Measurements from ENCODE around the gene MAGI1.
A peak's percentile ranks its signal among the peaks of the same experiment; 100 is the strongest.

The MAGI1 gene

GRCh38 chr3:66039590-66039887 lies 821 bp upstream of the MAGI1 start:
- H3K4me1 ChIP-seq (ENCODE audit: control insufficient read depth, insufficient read depth, low read depth, low read length) = peaks cover 26% of the 10 kb centered on the region

GRCh38 chr3:66038384-66038725 lies 363 bp downstream of the MAGI1 start:
- no peaks in the 10 kb centered on the region for H3K9me3 ChIP-seq (ENCODE audit: control insufficient read depth, low read length)
- no peaks in the 10 kb centered on the region for H3K36me3 ChIP-seq (ENCODE audit: control insufficient read depth in 1 of 2, insufficient read depth in 2 of 2, low read depth in 1 of 2, low read length in 2 of 2)
- peak overlapping the region; percentile 44 to 78 for H3K18ac ChIP-seq (ENCODE audit: low read depth in 1 of 2, low read length in 2 of 2)
- peak overlapping the region; percentile 79 for H2BK5ac ChIP-seq (ENCODE audit: low read depth, low read length, poor library complexity, severe bottlenecking)
- peak overlapping the region in 1 of 2 experiments; percentile 63 for H3K4ac ChIP-seq (ENCODE audit: low read depth in 1 of 2, low read length in 2 of 2)
- peak overlapping the region in 1 of 2 experiments; percentile 92 for H2BK12ac ChIP-seq (ENCODE audit: low read length in 2 of 2)
- H3K27ac ChIP-seq (ENCODE audit: low read length, poor library complexity, severe bottlenecking) = peak overlapping the region; percentile 85
- no peak for DNase-seq
- H3K27me3 ChIP-seq (ENCODE audit: control insufficient read depth in 1 of 2, insufficient read depth in 1 of 2, low read length in 2 of 2) = no peaks in the 10 kb centered on the region
- H3K79me1 ChIP-seq (replicated peaks; ENCODE audit: low read length, poor library complexity, severe bottlenecking) = peaks cover 8% of the 10 kb centered on the region
- H3K4me2 ChIP-seq (ENCODE audit: low read length, poor library complexity, severe bottlenecking) = peak overlapping the region; percentile 90
- peak overlapping the region; percentile 66 for H2AFZ ChIP-seq (ENCODE audit: low read depth, low read length)
- H4K91ac ChIP-seq (ENCODE audit: low read length) = no peak overlapping the region
- peaks cover 26% of the 10 kb centered on the region for H3K4me1 ChIP-seq (ENCODE audit: control insufficient read depth, insufficient read depth, low read depth, low read length)
- peak overlapping the region in 1 of 2 experiments; percentile 77 for H3K23ac ChIP-seq (ENCODE audit: low read length in 2 of 2)
- H2AK5ac ChIP-seq (ENCODE audit: low read length, severe bottlenecking) = no peak overlapping the region
- H3K9ac ChIP-seq (ENCODE audit: low read length) = peak overlapping the region; percentile 93
- H3K14ac ChIP-seq (ENCODE audit: low read length in 2 of 2) = peak overlapping the region in 1 of 2 experiments; percentile 94
- H3K4me3 ChIP-seq (ENCODE audit: insufficient read depth in 1 of 2, low read depth in 1 of 2, low read length in 2 of 2) = peak overlapping the region; percentile 70 to 97
- H2BK120ac ChIP-seq (ENCODE audit: low read depth, low read length) = peak overlapping the region; percentile 3
- no peak overlapping the region for H2BK15ac ChIP-seq (ENCODE audit: low read depth, poor library complexity, severe bottlenecking)
- H4K8ac ChIP-seq (ENCODE audit: low read length) = peak overlapping the region; percentile 9
- WGBS = under 1% methylated on average over 25 of the region's 25 CpGs

More at GRCh38 chr3:66039590-66039887, 821 bp upstream of the MAGI1 start:
- Histone ChIP-seq H3K9me3 (ENCODE audit: control insufficient read depth, low read length) (no peaks in the 10 kb centered on the region), H2BK120ac (ENCODE audit: low read depth, low read length) (peak overlapping the region; percentile 95), H4K8ac (ENCODE audit: low read length) (peak overlapping the region; percentile 70), H3K27ac (ENCODE audit: low read length, poor library complexity, severe bottlenecking) (peak overlapping the region; percentile 92), H3K9ac (ENCODE audit: low read length) (peak overlapping the region; percentile 93), H2BK12ac (ENCODE audit: low read length in 2 of 2) (peak overlapping the region in 1 of 2 experiments; percentile 65), H3K79me1 (replicated peaks; ENCODE audit: low read length, poor library complexity, severe bottlenecking) (peaks cover 6% of the 10 kb centered on the region), H2BK15ac (ENCODE audit: low read depth, poor library complexity, severe bottlenecking) (peak overlapping the region; percentile 94), H3K36me3 (ENCODE audit: control insufficient read depth in 1 of 2, insufficient read depth in 2 of 2, low read depth in 1 of 2, low read length in 2 of 2) (no peaks in the 10 kb centered on the region), H3K27me3 (ENCODE audit: control insufficient read depth in 1 of 2, insufficient read depth in 1 of 2, low read length in 2 of 2) (no peaks in the 10 kb centered on the region), H2AK5ac (ENCODE audit: low read length, severe bottlenecking) (peak overlapping the region; percentile 88), H3K18ac (ENCODE audit: low read depth in 1 of 2, low read length in 2 of 2) (peak overlapping the region; percentile 79 to 88), H3K4ac (ENCODE audit: low read depth in 1 of 2, low read length in 2 of 2) (peak overlapping the region; percentile 71 to 77), H3K14ac (ENCODE audit: low read length in 2 of 2) (no peak overlapping the region), H2BK5ac (ENCODE audit: low read depth, low read length, poor library complexity, severe bottlenecking) (peak overlapping the region; percentile 88), H3K4me2 (ENCODE audit: low read length, poor library complexity, severe bottlenecking) (peak overlapping the region; percentile 90), H2AFZ (ENCODE audit: low read depth, low read length) (peak overlapping the region; percentile 94), H3K23ac (ENCODE audit: low read length in 2 of 2) (no peak overlapping the region), H3K4me3 (ENCODE audit: insufficient read depth in 1 of 2, low read depth in 1 of 2, low read length in 2 of 2) (peak overlapping the region; percentile 62 to 97), H4K91ac (ENCODE audit: low read length) (peak overlapping the region; percentile 30)
- peak; percentile 45 for DNase-seq
- WGBS = under 1% methylated on average over 16 of the region's 20 CpGs

- H3K18ac ChIP-seq (ENCODE audit: low read depth in 1 of 2, low read length in 2 of 2) = peak overlapping the region; percentile 44 to 78
- H2BK5ac ChIP-seq (ENCODE audit: low read depth, low read length, poor library complexity, severe bottlenecking) = peak overlapping the region; percentile 79
- peak overlapping the region in 1 of 2 experiments; percentile 76 for H2BK12ac ChIP-seq (ENCODE audit: low read length in 2 of 2)
- peak overlapping the region in 1 of 2 experiments; percentile 58 for H3K14ac ChIP-seq (ENCODE audit: low read length in 2 of 2)
- peak overlapping the region; percentile 90 for H3K4me2 ChIP-seq (ENCODE audit: low read length, poor library complexity, severe bottlenecking)
- peak overlapping the region; percentile 93 for H3K9ac ChIP-seq (ENCODE audit: low read length)
- peak overlapping the region; percentile 71 for H2BK15ac ChIP-seq (ENCODE audit: low read depth, poor library complexity, severe bottlenecking)
- H3K27me3 ChIP-seq (ENCODE audit: control insufficient read depth in 1 of 2, insufficient read depth in 1 of 2, low read length in 2 of 2) = no peaks in the 10 kb centered on the region
- peak overlapping the region; percentile 3 for H2BK120ac ChIP-seq (ENCODE audit: low read depth, low read length)
- H3K4ac ChIP-seq (ENCODE audit: low read depth in 1 of 2, low read length in 2 of 2) = peak overlapping the region in 1 of 2 experiments; percentile 13
- H3K79me1 ChIP-seq (replicated peaks; ENCODE audit: low read length, poor library complexity, severe bottlenecking) = peaks cover 10% of the 10 kb centered on the region
- peak overlapping the region; percentile 66 for H2AFZ ChIP-seq (ENCODE audit: low read depth, low read length)
- H3K4me3 ChIP-seq (ENCODE audit: insufficient read depth in 1 of 2, low read depth in 1 of 2, low read length in 2 of 2) = peak overlapping the region; percentile 70 to 97
- H2AK5ac ChIP-seq (ENCODE audit: low read length, severe bottlenecking) = no peak overlapping the region
- H3K27ac ChIP-seq (ENCODE audit: low read length, poor library complexity, severe bottlenecking) = peak overlapping the region; percentile 85
- H3K36me3 ChIP-seq (ENCODE audit: control insufficient read depth in 1 of 2, insufficient read depth in 2 of 2, low read depth in 1 of 2, low read length in 2 of 2) = no peaks in the 10 kb centered on the region
- under 1% methylated on average over 31 of the region's 31 CpGs for WGBS
- H4K8ac ChIP-seq (ENCODE audit: low read length) = peak overlapping the region; percentile 27
- DNase-seq = peak; percentile 49
- H4K91ac ChIP-seq (ENCODE audit: low read length) = no peak overlapping the region
- H3K4me1 ChIP-seq (ENCODE audit: control insufficient read depth, insufficient read depth, low read depth, low read length) = peaks cover 26% of the 10 kb centered on the region
- peak overlapping the region in 1 of 2 experiments; percentile 77 for H3K23ac ChIP-seq (ENCODE audit: low read length in 2 of 2)
- H3K9me3 ChIP-seq (ENCODE audit: control insufficient read depth, low read length) = no peaks in the 10 kb centered on the region
Observed at GRCh38 chr3:66037986-66038369, 740 bp downstream of the MAGI1 start.

- Histone ChIP-seq H3K27ac (ENCODE audit: low read length, poor library complexity, severe bottlenecking) (no peak overlapping the region), H3K9me3 (ENCODE audit: control insufficient read depth, low read length) (no peaks in the 10 kb centered on the region), H2AK5ac (ENCODE audit: low read length, severe bottlenecking) (no peak overlapping the region), H3K14ac (ENCODE audit: low read length in 2 of 2) (peak overlapping the region in 1 of 2 experiments; percentile 58), H3K4me3 (ENCODE audit: insufficient read depth in 1 of 2, low read depth in 1 of 2, low read length in 2 of 2) (peak overlapping the region; percentile 70 to 97), H3K4me2 (ENCODE audit: low read length, poor library complexity, severe bottlenecking) (peak overlapping the region; percentile 90), H3K4ac (ENCODE audit: low read depth in 1 of 2, low read length in 2 of 2) (peak overlapping the region; percentile 13 to 36), H2BK15ac (ENCODE audit: low read depth, poor library complexity, severe bottlenecking) (no peak overlapping the region), H2BK120ac (ENCODE audit: low read depth, low read length) (no peak overlapping the region), H3K27me3 (ENCODE audit: control insufficient read depth in 1 of 2, insufficient read depth in 1 of 2, low read length in 2 of 2) (no peaks in the 10 kb centered on the region), H3K36me3 (ENCODE audit: control insufficient read depth in 1 of 2, insufficient read depth in 2 of 2, low read depth in 1 of 2, low read length in 2 of 2) (no peaks in the 10 kb centered on the region), H3K4me1 (ENCODE audit: control insufficient read depth, insufficient read depth, low read depth, low read length) (peaks cover 26% of the 10 kb centered on the region), H3K79me1 (replicated peaks; ENCODE audit: low read length, poor library complexity, severe bottlenecking) (peaks cover 12% of the 10 kb centered on the region), H4K8ac (ENCODE audit: low read length) (peak overlapping the region; percentile 27), H3K9ac (ENCODE audit: low read length) (peak overlapping the region; percentile 93), H3K18ac (ENCODE audit: low read depth in 1 of 2, low read length in 2 of 2) (peak overlapping the region; percentile 44 to 78), H2AFZ (ENCODE audit: low read depth, low read length) (peak overlapping the region; percentile 66), H2BK5ac (ENCODE audit: low read depth, low read length, poor library complexity, severe bottlenecking) (no peak overlapping the region), H4K91ac (ENCODE audit: low read length) (peak overlapping the region; percentile 70), H2BK12ac (ENCODE audit: low read length in 2 of 2) (peak overlapping the region; percentile 57 to 59), H3K23ac (ENCODE audit: low read length in 2 of 2) (peak overlapping the region in 1 of 2 experiments; percentile 48)
- peak; percentile 67 for DNase-seq
- WGBS = under 1% methylated on average over 25 of the region's 33 CpGs
Observed at GRCh38 chr3:66037330-66037985, 1.3 kb downstream of the MAGI1 start.
